Transverse colon (tissue), 4 donors: Measurements from ENCODE around the gene ANP32E.

Source experiments
- EP300 ChIP-seq: sonication (generic); formaldehyde crosslinking; IDR thresholded peaks from one replicate; pipeline ENCODE4 v1.6.1; 2017; ENCODE audit warnings: antibody characterized with exemption, low read depth
- POLR2A ChIP-seq: fragments of 450-650 bp; IDR thresholded peaks from one replicate; pipeline ENCODE4 v1.6.1; 2016; ENCODE audit warnings: antibody characterized with exemption, mild to moderate bottlenecking, moderate library complexity
- POLR2AphosphoS5 ChIP-seq, 3 donors: sonication (generic); formaldehyde crosslinking; IDR thresholded peaks; one replicate each; pipeline ENCODE4 v1.6.1; 2016; ENCODE audit warnings: antibody characterized with exemption in 3 of 3
- TF ChIP-seq, protein P1 (sequence below), 5 experiments: fragments of 200-600 bp in 3 of 5; fragments of 450-650 bp in 2 of 5; sonication (generic) in 3 of 5; IDR thresholded peaks; 1 replicate in 2 of 5; 2 replicates in 3 of 5; pipeline ENCODE4 v1.5.1; 2016 to 2017; ENCODE audit warnings: antibody characterized with exemption in 5 of 5, inconsistent platforms in 3 of 5, mild to moderate bottlenecking in 2 of 5, moderate library complexity in 1 of 5

DNA sequence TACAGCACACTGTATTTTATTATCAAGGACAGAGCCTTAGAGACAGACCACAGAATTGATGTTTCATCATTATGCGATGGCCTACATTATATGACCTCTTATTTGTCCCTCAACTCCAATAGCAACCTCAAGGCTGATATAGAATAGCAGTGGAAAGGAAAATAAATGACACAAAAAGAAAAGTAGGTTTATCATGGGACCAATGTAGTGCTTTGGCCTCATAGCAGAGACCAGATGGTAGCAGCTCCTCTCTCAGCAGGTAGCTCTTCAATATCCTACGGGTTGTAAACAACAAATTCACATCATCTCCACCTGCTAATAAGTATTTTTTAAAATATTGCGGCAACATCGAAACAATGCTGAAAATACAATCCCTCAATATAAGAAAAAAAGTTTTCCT is 25.2 kb downstream of the ANP32E start:
- no peak for TF ChIP-seq POLR2AphosphoS5 (IDR thresholded peaks at IDR 0.05)
- TF ChIP-seq, protein P1, sequence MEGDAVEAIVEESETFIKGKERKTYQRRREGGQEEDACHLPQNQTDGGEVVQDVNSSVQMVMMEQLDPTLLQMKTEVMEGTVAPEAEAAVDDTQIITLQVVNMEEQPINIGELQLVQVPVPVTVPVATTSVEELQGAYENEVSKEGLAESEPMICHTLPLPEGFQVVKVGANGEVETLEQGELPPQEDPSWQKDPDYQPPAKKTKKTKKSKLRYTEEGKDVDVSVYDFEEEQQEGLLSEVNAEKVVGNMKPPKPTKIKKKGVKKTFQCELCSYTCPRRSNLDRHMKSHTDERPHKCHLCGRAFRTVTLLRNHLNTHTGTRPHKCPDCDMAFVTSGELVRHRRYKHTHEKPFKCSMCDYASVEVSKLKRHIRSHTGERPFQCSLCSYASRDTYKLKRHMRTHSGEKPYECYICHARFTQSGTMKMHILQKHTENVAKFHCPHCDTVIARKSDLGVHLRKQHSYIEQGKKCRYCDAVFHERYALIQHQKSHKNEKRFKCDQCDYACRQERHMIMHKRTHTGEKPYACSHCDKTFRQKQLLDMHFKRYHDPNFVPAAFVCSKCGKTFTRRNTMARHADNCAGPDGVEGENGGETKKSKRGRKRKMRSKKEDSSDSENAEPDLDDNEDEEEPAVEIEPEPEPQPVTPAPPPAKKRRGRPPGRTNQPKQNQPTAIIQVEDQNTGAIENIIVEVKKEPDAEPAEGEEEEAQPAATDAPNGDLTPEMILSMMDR (IDR thresholded peaks at IDR 0.05) = no peak
- no peak for TF ChIP-seq EP300
- no peak for TF ChIP-seq POLR2A
